CD14-positive monocyte (primary cell): ENCODE results near the gene KAZN. TPM values are rescaled to one million over a fixed set of nuclear protein-coding genes. Genes with fewer than 3 reads are reported as not detected.

Experiments used
- DNase-seq, 3 donors: peaks; one replicate each; pipeline ENCODE4 v3.0.0-alpha.2; 2011 to 2022
- H2AFZ ChIP-seq: 2 replicates; pipeline ENCODE4 v1.6.0; 2012; ENCODE audit warnings: mild to moderate bottlenecking, low read depth, low read length, inconsistent platforms; ENCODE audit not compliant: insufficient read depth, poor library complexity, severe bottlenecking
- H3K27ac ChIP-seq, 2 donors: 1 replicate in 1 of 2; 2 replicates in 1 of 2; pipeline ENCODE4 v1.5.1; 2012 to 2013; ENCODE audit warnings: low read length in 2 of 2, control low read depth in 1 of 2, inconsistent platforms in 1 of 2, low read depth in 1 of 2, mild to moderate bottlenecking in 1 of 2
- H3K27me3 ChIP-seq, 2 donors: one replicate each; pipeline versions ENCODE4 v1.6.0 to v1.6.1; 2011 to 2013; ENCODE audit warnings: low read length in 2 of 2; ENCODE audit not compliant: control insufficient read depth in 2 of 2, insufficient read depth in 2 of 2
- H3K36me3 ChIP-seq, 2 donors: replicated peaks in 1 of 2; 1 replicate in 1 of 2; 2 replicates in 1 of 2; pipeline versions ENCODE4 v1.5.1 to v1.6.1; 2012 to 2013; ENCODE audit warnings: low read length in 2 of 2, control low read depth in 1 of 2, inconsistent platforms in 1 of 2, mild to moderate bottlenecking in 1 of 2; ENCODE audit not compliant: insufficient read depth in 2 of 2, control insufficient read depth in 1 of 2
- H3K4me1 ChIP-seq, 2 donors: 1 replicate in 1 of 2; 2 replicates in 1 of 2; pipeline versions ENCODE4 v1.5.1 to v1.6.1; 2012 to 2013; ENCODE audit warnings: low read length in 2 of 2, control low read depth in 1 of 2, inconsistent platforms in 1 of 2, mild to moderate bottlenecking in 1 of 2, moderate library complexity in 1 of 2; ENCODE audit not compliant: insufficient read depth in 2 of 2, control insufficient read depth in 1 of 2
- H3K4me2 ChIP-seq: replicated peaks from 2 replicates; pipeline ENCODE3; 2012; ENCODE audit warnings: low read length, moderate library complexity, mild to moderate bottlenecking; ENCODE audit not compliant: poor library complexity, severe bottlenecking; ENCODE audit errors: extremely low read depth
- H3K4me3 ChIP-seq, 3 experiments: fragments of 200-600 bp in 1 of 3; sonication (generic) in 1 of 3; replicated peaks in 1 of 3; 1 replicate in 2 of 3; 2 replicates in 1 of 3; pipeline ENCODE4 v1.5.1; 2011 to 2013; ENCODE audit warnings: low read length in 3 of 3, mild to moderate bottlenecking in 3 of 3, control low read depth in 2 of 3, low read depth in 2 of 3, inconsistent platforms in 1 of 3, moderate library complexity in 1 of 3
- H3K79me2 ChIP-seq: 2 replicates; pipeline ENCODE4 v1.6.0; 2012; ENCODE audit warnings: mild to moderate bottlenecking, control low read depth, inconsistent platforms, low read length, moderate library complexity; ENCODE audit not compliant: insufficient read depth
- H3K9ac ChIP-seq: 2 replicates; pipeline ENCODE4 v1.6.0; 2017; ENCODE audit warnings: low read length, mild to moderate bottlenecking; ENCODE audit not compliant: insufficient read depth, poor library complexity, severe bottlenecking
- H3K9me3 ChIP-seq, 2 donors: replicated peaks in 1 of 2; 1 replicate in 1 of 2; 2 replicates in 1 of 2; pipeline versions ENCODE4 v1.5.1 to v1.6.1; 2012 to 2013; ENCODE audit warnings: low read length in 2 of 2, control low read depth in 1 of 2; ENCODE audit not compliant: control insufficient read depth in 1 of 2, insufficient read depth in 1 of 2
- H4K20me1 ChIP-seq: 2 replicates; pipeline ENCODE4 v1.6.0; 2012; ENCODE audit warnings: mild to moderate bottlenecking, low read length, control low read depth, moderate library complexity; ENCODE audit not compliant: insufficient read depth
- H3K27ac Mint-ChIP-seq, 7 donors: one replicate each; pipeline ENCODE4 v1.8.0; 2020; ENCODE audit warnings: mild to moderate bottlenecking in 7 of 7, mixed read lengths in 7 of 7, moderate library complexity in 6 of 7, inconsistent platforms in 2 of 7
- H3K27me3 Mint-ChIP-seq, 3 donors: one replicate each; pipeline ENCODE4 v1.8.0; 2021 to 2022; ENCODE audit warnings: low read depth in 3 of 3, mild to moderate bottlenecking in 3 of 3, mixed read lengths in 3 of 3, moderate library complexity in 3 of 3, inconsistent platforms in 1 of 3
- H3K36me3 Mint-ChIP-seq, 2 donors: one replicate each; pipeline ENCODE4 v1.8.0; 2020; ENCODE audit warnings: mixed read lengths in 2 of 2, inconsistent platforms in 1 of 2, mild to moderate bottlenecking in 1 of 2
- H3K4me1 Mint-ChIP-seq: one replicate; pipeline ENCODE4 v1.8.0; 2020; ENCODE audit warnings: mild to moderate bottlenecking, mixed read lengths
- H3K4me3 Mint-ChIP-seq, 2 donors: one replicate each; pipeline ENCODE4 v1.8.0; 2020; ENCODE audit warnings: mild to moderate bottlenecking in 2 of 2, mixed read lengths in 2 of 2, moderate library complexity in 1 of 2
- H3K9me3 Mint-ChIP-seq, 7 donors: one replicate each; pipeline ENCODE4 v1.8.0; 2020 to 2022; ENCODE audit warnings: mixed read lengths in 7 of 7, mild to moderate bottlenecking in 6 of 7, moderate library complexity in 6 of 7, inconsistent platforms in 2 of 7
- CTCF ChIP-seq: fragments of 200-600 bp; IDR thresholded peaks from one replicate; pipeline ENCODE4 v1.8.0; 2022; ENCODE audit warnings: antibody characterized with exemption, mild to moderate bottlenecking
- WGBS: methylation state at CpG from one replicate; pipeline ENCODE4 v1.1.5; 2013; ENCODE audit warnings: missing lambda C conversion rate; ENCODE audit not compliant: insufficient coverage; 5-methylcytosine and 5-hydroxymethylcytosine counted together
- intact Hi-C, 2 donors: fragments of 100-400 bp; cut with micrococcal nuclease; formaldehyde crosslinking; loops; one replicate each; pipeline versions ENCODE4 v1.15.0 to v1.15.1; 2023
- polyA plus RNA-seq, 3 donors: library from polyadenylated mRNA; depleted of rRNA in 1 of 3; unstranded in 2 of 3; stranded (reverse) in 1 of 3; fragments of 300-500 nt in 2 of 3; fragments of >200 nt in 1 of 3; fragmentation: Illumina TruSeq in 2 of 3; gene quantifications; 1 replicate in 2 of 3; 2 replicates in 1 of 3; pipeline ENCODE4 v1.2.3, GENCODE V29; 2012 to 2021

KAZN gene
- polyA plus RNA-seq, 3 donors, result not detected

- intact Hi-C loops, result no loop called here
- TF ChIP-seq CTCF, result no peak
- H3K36me3 ChIP-seq, result no peaks in the 10 kb centered on the region
- H3K4me1 Mint-ChIP-seq, result no peaks in the 10 kb centered on the region
- no peaks in the 10 kb centered on the region for H3K9me3 Mint-ChIP-seq
- 95% methylated on average over 6 of the region's 8 CpGs for WGBS
- peak overlapping the region in 1 of 7 donors; percentile 49 for H3K27ac Mint-ChIP-seq
- H3K4me3 ChIP-seq, result no peak overlapping the region
- no peak overlapping the region for H3K9ac ChIP-seq
- H4K20me1 ChIP-seq, result no peaks in the 10 kb centered on the region
- no peaks in the 10 kb centered on the region for H3K4me1 ChIP-seq
- no peak overlapping the region for H3K4me3 Mint-ChIP-seq
- no peaks in the 10 kb centered on the region for H3K36me3 Mint-ChIP-seq
- no peak overlapping the region for H3K27ac ChIP-seq
- no peaks in the 10 kb centered on the region for H3K79me2 ChIP-seq
- DNase-seq, result no peak
- no peaks in the 10 kb centered on the region for H3K27me3 ChIP-seq
- no peaks in the 10 kb centered on the region for H3K9me3 ChIP-seq
- H3K27me3 Mint-ChIP-seq, result peaks cover 2 to 7% (median 3%) of the 10 kb centered on the region in 3 donors
- H2AFZ ChIP-seq, result no peak overlapping the region
- no peak overlapping the region for H3K4me2 ChIP-seq
Measured at GRCh38 chr1:15118579-15118978, 520.1 kb downstream of the KAZN start.

- no peak for TF ChIP-seq CTCF
- no peak overlapping the region for H2AFZ ChIP-seq
Measured at GRCh38 chr1:15120251-15120945, 521.9 kb downstream of the KAZN start.

More at GRCh38 chr1:15120251-15120945, 521.9 kb downstream of the KAZN start:
- intact Hi-C loops, result no loop called here
- Mint-ChIP-seq H3K4me3 (no peak overlapping the region), H3K27ac (peak overlapping the region in 1 of 7 donors; percentile 20), H3K4me1 (no peaks in the 10 kb centered on the region), H3K36me3 (no peaks in the 10 kb centered on the region), H3K27me3 (peaks cover 2 to 7% (median 3%) of the 10 kb centered on the region in 3 donors), H3K9me3 (no peaks in the 10 kb centered on the region)
- Histone ChIP-seq H3K79me2 (no peaks in the 10 kb centered on the region), H3K4me2 (no peak overlapping the region), H3K27me3 (no peaks in the 10 kb centered on the region), H3K9ac (no peak overlapping the region), H4K20me1 (no peaks in the 10 kb centered on the region), H3K4me1 (no peaks in the 10 kb centered on the region), H3K9me3 (no peaks in the 10 kb centered on the region), H3K27ac (no peak overlapping the region), H3K4me3 (no peak overlapping the region), H3K36me3 (no peaks in the 10 kb centered on the region)
- WGBS, result 88% methylated on average over 6 of the region's 13 CpGs
- DNase-seq, result no peak
